ENCODE measurements around the gene TEX36.
"Not testable (repeated sequence)": the region's sequence is repeated elsewhere in the genome, so short reads cannot be mapped to it uniquely, and the experiment has no call there.

TEX36 gene

DNA sequence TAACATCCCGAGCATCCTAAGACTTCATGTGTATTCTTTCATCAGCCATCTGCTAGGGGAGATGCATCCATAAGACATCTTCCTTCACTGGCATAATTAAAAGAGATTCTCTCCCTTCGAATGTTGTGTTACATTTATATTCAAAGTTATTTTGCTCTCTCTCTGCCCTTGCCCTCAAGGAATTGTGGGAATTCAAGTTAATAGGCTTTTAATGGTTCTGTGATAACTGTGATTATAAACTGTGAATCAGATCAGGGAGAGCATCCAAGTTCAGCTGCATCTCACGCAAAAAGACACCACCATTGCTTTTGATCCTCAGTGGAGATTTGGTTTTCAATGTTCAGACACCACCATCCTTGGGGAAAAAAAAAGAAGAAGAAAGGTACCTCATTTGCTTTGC is 9.2 kb upstream of the TEX36 start:
- no peak for DNase-seq (ENCODE audit: low read depth)

DNA sequence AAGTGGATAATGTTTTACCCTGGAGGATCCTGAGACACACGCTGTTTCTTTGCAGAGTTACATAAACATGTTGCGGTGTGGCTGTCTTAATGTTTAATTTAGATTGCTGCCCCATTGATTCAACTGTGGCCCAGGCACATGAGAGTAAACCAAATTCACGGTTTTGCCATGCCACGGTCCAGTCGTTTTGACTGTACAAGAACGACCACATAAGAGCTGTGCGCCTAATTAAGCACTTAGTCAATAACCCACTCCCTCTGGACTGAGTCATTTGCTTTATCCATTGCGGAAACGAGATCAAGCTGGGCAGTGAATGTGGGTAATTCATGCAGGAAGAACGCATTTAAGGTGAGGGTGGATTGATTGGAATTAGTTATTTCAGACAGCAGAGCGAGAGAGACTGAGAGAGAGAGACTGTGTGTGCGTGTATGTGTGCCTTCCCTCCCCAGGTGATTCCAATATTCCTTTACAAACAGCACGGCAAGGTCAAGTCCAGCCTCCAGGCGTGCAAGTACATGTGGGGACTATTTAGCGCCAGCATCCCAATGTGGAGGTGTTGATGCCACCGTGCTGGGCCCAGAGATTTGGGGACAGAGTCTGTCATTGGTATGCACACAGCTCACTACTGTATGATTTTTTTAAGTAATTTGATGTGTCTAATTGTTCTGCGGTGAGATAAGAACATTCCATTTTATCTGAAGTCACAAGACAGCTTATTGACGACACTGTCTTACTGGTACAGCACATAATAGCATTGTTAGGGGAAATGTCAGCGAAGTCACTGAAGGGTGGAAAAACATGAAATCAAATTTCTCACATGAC is 8.4 kb upstream of the TEX36 start:
- DNase-seq (ENCODE audit: low read depth): no peak

DNA sequence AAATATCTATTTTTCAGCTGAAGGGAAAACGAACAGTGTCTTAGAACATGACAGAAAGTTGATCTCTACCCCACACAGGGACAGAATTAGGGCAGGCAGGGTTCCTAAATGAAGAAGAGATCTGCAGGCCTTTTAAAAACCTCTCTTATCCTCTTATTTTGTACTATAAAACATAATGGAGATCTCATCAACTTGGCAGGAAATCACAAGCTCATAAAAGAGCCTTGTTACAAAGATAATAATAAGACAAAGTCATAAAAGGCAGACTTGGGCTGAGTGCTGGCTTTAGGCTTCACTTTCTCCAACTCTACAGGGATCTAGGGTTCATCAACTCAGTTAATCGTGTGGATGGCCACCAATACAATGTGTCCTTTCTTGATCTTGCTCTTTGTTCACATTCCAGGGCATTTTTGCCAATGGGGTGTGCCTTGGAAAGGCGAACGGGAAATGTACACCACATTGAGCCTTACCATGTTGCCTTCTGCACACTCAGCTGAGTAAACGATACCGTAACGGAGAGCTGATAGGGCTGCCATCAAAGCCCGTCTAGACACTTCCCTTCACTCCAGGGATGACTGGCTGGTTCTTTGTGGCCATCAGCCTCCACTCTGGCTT is 7.1 kb upstream of the TEX36 start:
- no peak for DNase-seq (ENCODE audit: low read depth)

DNA sequence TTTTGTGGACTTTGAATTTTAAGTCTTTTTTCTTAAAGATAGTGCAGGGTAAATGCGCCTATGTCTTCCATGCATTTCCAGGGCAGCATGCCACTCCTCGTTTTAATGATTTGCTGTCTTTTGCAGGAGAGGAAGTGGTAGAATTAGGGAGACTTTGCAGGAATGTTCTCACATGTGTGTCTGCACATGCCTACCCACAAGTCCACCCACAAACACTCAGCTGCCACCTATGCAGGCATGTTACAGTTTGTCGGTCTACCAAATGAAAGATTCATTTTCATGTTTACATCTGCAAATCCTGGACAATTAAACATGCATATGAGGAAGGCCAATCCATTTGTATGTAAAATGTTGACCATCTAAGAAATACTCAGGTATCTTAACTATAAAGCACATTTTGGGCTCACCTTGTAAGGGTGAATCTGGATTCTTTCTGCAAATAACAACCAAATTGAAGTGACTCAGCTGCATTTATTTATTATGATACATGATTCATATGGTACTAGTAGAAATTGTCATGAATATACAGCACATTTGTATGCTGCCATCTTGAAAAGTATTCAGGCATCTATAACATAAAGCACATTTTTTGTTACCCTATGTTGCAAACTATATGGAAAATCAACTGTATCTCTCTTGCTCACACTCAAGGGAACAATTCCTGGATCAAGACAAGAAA is 4.7 kb upstream of the TEX36 start:
- no peak for DNase-seq (ENCODE audit: low read depth)

DNA sequence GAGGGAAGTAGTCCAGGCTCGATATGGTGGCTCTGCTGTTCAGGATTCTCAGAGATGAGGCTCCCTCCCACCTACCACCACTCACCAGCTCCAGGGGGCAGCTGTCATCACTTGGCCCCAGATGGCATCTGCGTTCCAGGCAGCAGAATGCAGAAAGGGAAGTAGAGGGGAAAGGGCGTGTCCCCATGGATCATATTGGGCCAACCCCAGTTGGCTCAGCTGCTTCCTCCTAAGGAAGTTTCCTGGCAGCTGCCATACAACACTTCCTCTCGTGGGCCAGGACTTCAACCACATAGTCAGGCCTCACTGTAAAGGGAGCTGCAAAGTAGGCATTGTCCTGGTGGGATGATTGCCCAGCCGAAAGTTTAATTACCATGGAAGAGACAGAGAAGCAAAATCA is 1.6 kb upstream of the TEX36 start:
- DNase-seq (ENCODE audit: low read depth): no peak

DNA sequence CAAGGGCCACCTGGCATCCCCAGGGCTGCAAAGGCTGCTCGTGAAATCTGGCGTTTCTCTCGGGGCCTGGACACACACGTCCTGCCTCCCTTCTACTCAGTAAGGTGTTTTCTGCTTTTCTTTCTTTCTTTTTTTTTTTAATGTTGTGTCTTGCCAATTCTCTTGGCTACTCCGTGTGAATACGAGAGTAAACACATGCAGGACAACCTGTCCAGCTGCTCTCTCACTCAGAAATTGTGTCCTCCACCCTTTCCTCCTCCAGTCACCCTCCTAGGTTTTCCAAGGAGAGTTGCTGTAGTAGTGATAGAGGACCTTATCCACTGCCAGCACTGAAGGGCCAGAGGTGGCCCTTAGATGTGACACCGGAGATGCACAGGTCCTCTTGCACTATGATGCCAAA is 858 bp upstream of the TEX36 start:
- no peak for DNase-seq (ENCODE audit: low read depth)

DNA sequence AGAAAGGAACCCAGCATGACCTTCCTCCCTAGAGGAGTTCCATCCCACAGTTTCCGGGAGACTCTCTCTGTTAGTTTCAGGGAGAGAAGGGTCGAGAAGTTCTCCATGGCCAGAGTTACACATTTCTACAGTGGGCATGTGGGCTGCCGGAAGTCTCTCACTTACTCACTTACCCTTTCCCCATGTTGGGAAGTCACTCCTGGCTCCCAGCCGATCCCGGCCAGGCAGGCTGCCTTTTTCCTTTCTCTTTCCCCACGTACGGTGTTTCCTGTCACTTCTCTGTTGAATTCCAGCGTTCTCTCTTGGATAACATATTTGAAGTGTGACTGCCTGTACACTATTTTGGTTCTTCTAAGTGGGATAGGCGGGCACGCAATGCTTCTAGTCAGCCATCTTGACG is 3.5 kb downstream of the TEX36 start:
- DNase-seq (ENCODE audit: low read depth): no peak

DNA sequence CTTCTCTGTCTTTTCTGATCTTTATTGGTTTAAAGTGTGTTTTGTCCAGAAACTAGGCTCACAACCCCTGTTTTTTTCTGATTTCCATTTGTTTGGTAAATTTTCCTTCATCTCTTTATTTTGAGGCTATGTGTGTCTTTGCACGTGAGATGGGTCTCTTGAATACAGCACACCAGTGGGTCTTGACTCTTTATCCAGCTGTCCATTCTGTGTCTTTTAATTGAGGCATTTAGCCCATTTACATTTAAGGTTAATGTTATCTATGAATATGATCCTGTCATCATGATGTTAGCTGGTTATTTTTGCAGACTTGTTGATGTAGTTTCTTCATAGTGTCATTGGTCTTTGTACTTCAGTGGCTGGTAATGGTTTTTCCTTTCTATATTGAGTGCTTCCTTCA is 10.1 kb downstream of the TEX36 start:
- DNase-seq (ENCODE audit: low read depth): no peak

DNA sequence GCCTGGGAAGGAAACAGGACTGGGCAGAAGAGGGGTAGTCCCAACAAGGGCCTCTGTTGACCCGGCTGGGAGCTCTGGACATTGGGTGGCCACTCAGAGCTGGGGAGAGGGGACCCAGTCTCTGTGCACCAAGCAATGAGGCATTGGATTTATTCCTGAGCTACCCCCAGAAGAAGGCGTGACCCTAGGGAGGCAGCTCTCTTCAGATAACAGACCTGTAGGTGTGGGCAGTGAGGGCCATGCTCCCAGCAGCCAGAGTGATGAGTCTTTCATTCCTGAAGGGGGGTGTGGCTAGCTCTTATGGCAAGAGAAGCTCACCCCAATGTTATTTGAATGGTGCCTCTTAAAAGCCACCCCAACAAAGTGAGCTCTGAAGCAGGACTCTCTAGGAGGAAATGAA is 20.4 kb downstream of the TEX36 start:
- DNase-seq (ENCODE audit: low read depth): no peak

DNA sequence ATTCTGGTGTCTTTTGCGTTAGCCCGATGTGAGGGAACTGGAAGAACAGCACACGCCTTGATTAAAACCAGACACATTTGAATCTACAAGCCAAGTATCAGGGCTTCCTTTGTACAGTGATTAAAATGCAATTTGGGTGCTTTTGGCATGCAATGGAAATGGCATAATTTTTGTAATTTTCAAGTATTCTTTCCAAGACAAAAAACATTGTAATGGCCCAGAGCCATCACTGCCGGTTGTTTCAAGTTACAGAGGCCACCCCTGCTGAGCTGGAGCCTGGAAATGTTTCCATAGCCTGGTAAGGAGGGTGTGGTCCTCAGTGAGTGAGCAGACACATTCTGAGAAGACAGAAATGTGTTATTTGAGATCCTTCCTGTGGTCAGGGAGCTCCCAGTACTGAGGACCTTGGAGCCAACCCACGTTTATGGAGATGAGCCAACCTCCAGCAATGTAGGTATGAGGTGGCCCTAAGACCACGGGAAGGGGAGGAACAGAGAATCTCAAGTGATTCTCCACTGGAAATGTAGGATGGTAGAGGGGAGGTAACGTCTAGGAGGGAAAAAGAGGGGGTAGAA is 20.9 kb downstream of the TEX36 start:
- no peak for DNase-seq (ENCODE audit: low read depth)

DNA sequence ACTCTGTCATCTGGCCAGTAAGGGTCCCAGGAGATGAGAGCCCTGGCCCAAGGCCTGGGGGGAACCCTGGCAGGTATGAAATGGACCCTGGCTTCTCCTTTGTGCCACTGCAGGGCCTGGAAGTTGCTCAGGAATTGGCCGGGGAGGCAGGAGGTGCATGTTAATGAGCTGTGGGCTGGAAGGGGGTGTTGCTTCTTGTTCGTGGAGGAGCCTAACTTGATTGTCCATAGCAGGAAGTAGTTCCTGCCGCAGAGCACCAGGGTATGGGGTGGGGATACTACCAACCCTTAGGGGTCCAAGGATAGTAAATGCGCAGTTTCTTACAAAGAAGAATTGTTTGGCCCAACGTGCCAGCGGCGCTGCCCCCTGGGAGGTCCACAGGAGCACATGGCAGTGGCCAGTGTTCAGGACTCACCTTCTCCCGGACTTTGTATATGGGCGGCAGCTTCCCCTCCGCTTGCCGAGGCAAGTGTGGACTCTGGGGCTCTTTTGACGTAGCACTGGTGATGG is 21.5 kb downstream of the TEX36 start:
- no peak for DNase-seq (ENCODE audit: low read depth)

DNA sequence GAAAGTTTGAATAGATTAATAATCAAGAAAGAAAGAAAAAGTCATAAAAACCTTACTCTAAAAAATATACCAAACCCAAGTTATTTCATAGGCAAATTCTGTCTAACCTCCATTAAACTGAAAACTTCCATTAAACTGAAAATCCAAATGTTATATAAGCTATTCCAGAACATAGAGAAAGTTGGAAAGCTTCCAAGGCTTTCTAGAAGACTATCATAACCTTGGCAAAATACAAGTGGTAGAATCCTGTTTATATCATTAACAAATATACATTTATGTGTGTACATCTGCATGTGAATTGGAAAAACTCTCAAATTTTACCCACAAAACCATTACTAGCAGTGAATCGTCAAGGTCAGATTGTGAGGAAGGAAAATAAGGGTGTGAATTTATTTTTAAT is 23.9 kb downstream of the TEX36 start:
- no peak for DNase-seq (ENCODE audit: low read depth)

DNA sequence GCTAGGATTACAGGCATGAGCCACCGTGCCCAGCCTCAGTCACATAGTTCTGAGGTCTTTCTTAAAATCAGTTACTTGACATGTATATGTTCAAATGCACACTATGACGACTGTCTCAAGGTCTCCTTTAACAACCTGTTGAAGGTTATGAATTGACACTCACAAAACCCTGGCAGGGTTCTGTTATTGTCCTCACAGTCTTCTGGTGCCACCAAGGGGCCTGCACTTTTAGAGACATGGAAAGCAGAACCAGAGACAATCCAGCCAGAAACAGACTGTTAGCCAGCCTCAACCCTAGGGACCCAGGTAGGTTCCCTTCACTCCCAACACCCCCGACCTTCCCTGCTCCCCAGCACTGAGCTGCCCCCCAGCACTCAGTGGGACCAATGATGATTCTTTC is 26.4 kb downstream of the TEX36 start:
- DNase-seq (ENCODE audit: low read depth): no peak

DNA sequence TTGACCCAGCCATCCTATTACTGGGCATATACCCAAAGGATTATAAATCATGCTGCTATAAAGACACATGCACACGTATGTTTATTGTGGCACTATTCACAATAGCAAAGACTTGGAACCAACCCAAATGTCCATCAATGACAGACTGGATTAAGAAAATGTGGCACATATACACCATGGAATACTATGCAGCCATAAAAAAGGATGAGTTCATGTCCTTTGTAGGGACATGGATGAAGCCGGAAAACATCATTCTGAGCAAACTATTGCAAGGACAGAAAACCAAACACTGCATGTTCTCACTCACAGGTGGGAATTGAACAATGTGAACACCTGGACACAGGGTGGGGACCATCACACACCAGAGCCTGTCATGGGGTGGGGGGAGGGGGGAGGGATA is 29.9 kb downstream of the TEX36 start:
- not testable (repeated sequence) for DNase-seq (ENCODE audit: low read depth)

DNA sequence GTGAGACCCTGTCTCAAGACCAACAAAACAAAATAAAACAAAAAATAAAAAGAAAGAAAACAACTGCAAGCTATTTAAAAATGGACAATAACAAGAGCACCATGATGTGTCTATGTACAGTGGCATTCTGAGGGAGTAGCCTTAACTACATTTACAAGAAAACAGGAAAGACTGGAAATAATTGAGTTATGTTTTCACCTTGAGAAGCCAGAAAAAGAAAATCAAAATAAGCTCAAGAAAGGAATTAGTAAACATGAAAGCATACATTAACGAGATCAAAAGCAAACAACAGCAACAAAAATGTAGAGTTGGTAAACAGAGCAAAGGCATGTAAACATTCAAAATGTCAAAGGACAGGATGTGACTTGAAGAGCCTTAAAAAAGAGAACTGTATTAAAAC is 36.7 kb downstream of the TEX36 start:
- no peak for DNase-seq (ENCODE audit: low read depth)

DNA sequence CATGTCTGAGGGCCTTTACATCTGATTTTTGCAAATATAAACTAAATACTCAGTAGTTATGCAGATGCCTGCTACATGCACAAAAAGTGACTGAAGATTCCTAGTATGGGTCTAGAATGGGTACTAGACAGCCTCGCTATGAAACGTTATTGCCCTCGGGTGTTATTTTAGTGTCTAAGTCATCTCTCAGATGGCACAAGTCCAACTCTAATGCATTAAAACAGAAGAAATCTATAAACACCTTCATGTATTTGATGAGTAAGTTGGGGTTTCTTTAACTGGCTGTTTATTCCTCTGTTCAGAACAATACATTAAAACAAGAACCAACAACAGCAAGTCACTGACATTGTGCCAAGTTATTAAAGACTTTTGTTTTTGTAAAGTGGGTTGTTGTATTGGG is 41.6 kb downstream of the TEX36 start:
- no peak for DNase-seq (ENCODE audit: low read depth)

DNA sequence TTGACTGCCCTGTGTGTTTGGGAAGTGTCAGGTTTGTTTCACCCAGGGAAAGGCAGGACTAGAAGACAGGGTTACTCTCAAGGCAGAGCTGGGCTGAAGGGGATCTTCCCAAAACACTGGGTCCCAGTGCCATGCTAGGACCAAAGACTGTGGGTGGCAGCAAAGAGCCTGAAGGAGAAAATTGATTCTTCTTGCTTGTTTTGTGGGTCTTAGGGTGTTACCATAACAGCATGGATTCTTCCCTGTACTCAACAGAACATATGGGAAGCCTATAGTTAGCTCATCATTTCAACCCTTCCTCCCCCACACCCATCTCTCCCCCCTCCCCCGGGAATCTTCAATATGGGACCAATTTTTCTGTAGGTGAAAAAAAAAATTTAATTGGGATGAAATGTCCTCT is 42.3 kb downstream of the TEX36 start:
- no peak for DNase-seq (ENCODE audit: low read depth)

DNA sequence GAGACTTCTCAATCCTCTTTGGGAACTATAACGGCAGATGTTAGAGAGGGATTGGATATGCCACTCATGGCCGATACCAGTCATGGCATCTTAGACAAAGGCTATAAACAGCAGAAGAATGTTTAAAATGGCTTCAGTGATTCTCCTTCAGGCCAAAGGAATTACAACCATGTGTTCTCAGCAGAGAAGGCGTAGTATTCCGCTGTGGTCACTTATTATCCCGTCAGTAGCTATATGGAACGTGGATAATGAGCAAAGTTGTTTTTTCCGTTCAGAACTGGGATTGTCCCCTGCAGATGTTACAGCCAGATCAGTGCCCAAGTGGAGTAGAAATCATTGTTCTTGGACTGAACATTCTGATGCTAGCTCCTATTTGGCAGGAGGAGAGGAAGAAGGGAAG is 43.1 kb downstream of the TEX36 start:
- no peak for DNase-seq (ENCODE audit: low read depth)

DNA sequence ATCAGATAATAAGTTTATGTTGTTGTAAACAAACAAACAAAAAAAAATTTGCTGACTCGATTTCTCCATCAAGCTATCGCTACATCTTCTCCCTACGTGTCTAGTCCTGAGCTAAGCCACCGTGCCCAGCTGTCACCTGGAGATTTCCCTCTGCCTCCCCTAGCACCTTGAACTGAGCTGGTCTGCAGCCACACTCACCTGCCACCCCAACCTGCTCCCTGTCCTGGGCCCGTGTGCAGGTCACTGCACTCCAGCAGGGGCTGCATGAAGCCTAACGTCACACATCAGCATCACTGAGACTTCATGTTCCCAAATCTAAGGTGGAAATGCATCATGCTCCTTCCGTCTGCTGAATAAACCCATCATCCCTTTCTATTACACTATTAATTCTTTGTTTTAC is 44.4 kb downstream of the TEX36 start:
- DNase-seq (ENCODE audit: low read depth): no peak

DNA sequence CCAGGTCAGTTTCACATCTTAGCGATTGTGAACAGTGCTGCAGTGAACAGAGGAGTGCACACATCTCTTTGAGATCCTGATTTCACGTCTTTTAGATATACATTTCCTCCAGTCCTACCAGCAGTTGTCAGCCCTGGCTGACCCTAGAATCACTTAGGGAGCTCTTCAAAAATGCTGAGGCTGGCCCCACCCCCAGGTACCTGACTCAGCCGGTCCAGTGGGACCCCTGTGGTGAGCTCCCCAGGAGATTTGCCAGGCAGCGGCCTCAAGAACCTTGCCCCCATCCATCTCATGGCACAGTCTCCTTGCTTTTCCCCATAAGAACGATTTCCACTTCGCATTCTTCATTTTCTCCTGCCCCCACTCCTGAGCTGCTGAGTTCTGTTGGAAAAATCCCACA is 45.5 kb downstream of the TEX36 start:
- no peak for DNase-seq (ENCODE audit: low read depth)

DNA sequence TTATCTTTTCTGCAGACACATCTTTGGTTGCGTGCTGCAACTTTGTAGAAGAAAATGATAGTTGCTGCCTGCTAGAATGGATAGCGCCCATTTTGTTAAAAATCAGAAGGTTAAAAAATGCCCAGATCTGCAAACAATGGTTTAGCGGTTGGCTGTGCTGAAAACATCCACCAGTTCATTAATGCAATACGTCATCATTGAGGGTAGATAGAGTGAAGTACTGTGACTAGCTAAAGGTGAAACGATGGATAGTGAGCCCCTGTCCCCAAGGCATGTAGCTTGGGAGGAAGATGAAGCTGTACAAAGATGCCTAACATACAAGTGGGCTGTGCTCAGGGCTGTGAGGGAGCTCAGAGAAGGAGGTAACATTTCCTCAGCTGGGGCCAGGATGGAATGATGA is 48.4 kb downstream of the TEX36 start:
- DNase-seq (ENCODE audit: low read depth): no peak

DNA sequence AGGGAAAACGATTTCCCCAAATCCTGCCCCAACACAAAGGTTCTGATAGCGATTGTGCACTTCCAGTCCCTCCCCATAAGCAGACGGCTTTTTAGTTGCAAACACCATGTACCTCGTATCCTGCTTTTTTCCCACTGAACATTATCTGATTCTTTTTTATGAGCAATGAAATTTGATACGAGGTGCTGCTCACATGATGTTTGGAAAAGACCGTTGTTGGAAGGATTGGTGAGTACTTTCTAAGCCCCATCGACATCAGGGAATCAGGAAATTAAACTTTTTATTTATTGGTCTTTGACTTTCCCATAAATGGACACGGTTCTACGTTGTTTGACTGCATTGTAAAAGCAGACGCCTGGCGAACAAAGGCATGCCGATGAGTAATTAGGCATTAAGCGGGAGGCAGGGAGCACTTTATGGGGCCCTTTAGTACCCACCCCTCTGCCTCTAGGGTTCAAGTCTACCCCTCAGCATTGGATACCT is 49.4 kb downstream of the TEX36 start:
- no peak for DNase-seq (ENCODE audit: low read depth)

DNA sequence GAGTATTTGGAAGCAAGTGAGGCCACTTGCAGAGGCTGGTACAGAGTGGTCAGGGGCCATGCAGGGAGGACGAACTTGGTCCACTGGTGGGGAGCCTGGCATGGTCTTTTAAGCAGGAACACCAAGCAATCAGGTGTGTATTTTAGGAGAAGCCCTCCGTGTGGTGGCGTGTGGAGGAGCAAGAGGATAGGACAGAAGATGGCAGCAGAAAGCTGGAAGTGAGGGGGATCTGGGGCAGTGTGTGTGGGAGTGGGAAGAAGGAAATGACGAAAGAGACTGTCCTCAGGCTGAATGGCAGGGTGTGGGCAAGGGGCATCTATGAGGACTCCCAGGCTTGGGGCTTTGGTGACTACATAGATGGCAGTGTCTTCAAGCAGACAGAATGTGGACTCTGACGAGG is 51.2 kb downstream of the TEX36 start:
- no peak for DNase-seq (ENCODE audit: low read depth)

Data from stimulated activated CD8-positive, alpha-beta memory T cell treated with anti-CD3 and anti-CD28 coated beads, Interleukin-15, amount 100 ng/mL, for 1 hour (primary cell).